ENCODE results near the gene BTC.

- TF ChIP-seq, protein P1, sequence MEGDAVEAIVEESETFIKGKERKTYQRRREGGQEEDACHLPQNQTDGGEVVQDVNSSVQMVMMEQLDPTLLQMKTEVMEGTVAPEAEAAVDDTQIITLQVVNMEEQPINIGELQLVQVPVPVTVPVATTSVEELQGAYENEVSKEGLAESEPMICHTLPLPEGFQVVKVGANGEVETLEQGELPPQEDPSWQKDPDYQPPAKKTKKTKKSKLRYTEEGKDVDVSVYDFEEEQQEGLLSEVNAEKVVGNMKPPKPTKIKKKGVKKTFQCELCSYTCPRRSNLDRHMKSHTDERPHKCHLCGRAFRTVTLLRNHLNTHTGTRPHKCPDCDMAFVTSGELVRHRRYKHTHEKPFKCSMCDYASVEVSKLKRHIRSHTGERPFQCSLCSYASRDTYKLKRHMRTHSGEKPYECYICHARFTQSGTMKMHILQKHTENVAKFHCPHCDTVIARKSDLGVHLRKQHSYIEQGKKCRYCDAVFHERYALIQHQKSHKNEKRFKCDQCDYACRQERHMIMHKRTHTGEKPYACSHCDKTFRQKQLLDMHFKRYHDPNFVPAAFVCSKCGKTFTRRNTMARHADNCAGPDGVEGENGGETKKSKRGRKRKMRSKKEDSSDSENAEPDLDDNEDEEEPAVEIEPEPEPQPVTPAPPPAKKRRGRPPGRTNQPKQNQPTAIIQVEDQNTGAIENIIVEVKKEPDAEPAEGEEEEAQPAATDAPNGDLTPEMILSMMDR (IDR thresholded peaks at IDR 0.05) = no peak
- TF ChIP-seq POLR2A (IDR thresholded peaks at IDR 0.05) = no peak
Observed at GRCh38 chr4:74768857-74769525, 25.3 kb downstream of the BTC start.
